NCI-H748 (cell line): ENCODE results near the gene STX18.

Source experiments
- DNase-seq: peaks from one replicate; lab custom pipeline; 2025; ENCODE audit not compliant: unreplicated experiment; lab: John Stamatoyannopoulos, UW

STX18 gene

GRCh38 chr4:4406455-4407298 is 135.2 kb downstream of the STX18 start:
- DNase-seq = no peak

- no peak for DNase-seq
Measured at GRCh38 chr4:4405358-4405962, 136.4 kb downstream of the STX18 start.

GRCh38 chr4:4402966-4403365 is 138.9 kb downstream of the STX18 start:
- DNase-seq = no peak

- no peak for DNase-seq
Measured at GRCh38 chr4:4401036-4401435, 140.8 kb downstream of the STX18 start.

- no peak for DNase-seq
Measured at GRCh38 chr4:4398430-4398829, 143.4 kb downstream of the STX18 start.

DNA sequence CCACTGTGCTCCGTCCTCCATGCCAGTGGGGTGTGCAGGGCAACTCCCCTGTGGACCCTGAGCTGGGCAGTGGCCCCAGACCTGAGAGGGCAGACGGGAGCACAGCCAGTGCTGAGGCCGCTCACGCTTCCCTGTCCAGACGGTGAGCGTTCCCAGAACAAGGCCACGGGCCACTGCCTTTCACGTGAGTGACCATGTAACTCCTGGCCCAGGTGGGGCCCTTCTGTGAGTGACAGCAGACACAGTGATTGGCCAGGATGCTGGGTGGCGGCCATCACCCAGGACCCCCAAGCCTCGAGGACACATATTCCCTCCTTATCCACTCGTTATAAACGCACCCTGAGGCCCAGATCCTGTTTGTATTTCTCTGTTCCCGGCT is 144.4 kb downstream of the STX18 start:
- DNase-seq = no peak

DNA sequence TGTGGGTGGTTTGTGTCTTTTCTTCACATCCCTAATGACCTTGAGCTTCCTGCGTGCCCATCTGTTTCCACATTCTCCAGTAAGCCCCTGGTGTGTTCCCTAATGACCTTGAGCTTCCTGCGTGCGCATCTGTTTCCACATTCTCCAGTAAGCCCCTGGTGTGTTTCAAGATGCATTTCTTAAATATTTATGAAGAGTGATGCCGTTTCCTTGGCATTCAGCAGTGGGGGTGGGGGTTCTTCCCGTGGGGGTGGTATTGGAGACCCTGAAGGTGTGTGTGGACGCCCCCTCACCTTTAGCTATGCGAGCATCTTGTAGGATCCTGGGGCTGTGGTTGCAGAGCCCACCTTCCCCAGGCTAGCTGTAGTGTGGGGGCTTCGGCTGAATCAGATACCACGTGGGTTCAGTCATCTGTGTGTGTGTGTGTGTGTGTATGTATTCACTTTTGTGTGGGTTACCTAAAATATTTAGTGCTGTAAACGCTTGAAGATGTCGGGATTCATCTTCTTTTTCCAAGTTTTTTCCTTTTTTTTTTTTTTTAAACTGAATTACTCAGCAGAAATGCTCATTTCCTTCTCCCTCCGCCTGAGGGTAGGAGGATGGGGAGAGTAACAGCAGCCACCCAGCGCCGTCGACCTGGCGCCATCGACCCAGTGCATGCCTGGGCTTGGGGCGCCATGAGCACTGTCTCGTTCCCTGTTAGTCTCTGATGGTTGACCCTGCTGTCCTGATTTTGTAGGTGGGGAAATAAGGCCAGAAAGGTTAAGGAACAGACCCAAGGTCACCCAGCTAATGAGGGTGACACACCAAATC is 145.0 kb downstream of the STX18 start:
- no peak for DNase-seq

- DNase-seq = peak; percentile 31
Measured at GRCh38 chr4:4395849-4396627, 145.8 kb downstream of the STX18 start.

- DNase-seq = no peak
Measured at GRCh38 chr4:4395371-4395770, 146.5 kb downstream of the STX18 start.

DNA sequence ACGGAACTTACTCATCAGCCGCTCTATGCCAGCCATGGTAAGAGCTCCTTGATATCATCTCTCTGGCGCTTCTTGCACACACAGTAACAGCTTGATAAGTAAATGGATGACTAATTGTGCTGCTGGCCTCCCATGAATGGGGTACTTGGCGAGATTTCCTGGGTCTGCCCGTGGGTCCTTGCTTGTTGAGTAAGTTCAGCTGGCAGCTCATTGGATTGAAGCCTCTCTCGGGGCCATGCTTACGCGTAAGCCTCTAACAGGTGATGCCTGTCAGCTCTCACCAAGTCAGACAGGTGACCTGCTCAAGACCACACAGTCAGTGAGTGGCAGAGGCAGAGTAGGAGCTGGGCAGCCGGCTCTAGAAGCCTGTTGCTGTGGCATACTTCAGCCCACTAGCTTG is 147.2 kb downstream of the STX18 start:
- no peak for DNase-seq

GRCh38 chr4:4392501-4393183 is 149.2 kb downstream of the STX18 start:
- no peak for DNase-seq

DNA sequence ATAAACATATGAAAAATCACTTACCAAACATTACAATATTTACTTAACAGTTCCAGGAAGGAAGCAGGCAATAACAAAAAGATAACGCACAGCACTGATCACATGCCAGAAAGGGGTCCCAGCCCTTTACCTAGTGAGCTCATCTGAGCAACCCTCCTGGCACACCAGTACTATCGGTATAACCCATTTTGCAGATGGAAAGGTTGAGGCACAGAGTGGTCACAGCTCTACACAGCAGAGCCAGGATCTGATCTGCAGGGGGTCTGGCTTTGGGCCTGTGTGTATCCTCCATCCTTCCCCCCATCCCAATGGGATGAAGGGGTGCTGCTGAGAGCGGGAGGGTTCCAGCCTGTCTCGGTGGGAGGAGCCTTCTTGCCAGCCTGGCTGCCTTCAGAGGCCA is 150.0 kb downstream of the STX18 start:
- DNase-seq = no peak

GRCh38 chr4:4390515-4391240 is 151.2 kb downstream of the STX18 start:
- DNase-seq = no peak

GRCh38 chr4:4390046-4390445 is 151.8 kb downstream of the STX18 start:
- DNase-seq = no peak

GRCh38 chr4:4388836-4389575 is 152.8 kb downstream of the STX18 start:
- no peak for DNase-seq

DNA sequence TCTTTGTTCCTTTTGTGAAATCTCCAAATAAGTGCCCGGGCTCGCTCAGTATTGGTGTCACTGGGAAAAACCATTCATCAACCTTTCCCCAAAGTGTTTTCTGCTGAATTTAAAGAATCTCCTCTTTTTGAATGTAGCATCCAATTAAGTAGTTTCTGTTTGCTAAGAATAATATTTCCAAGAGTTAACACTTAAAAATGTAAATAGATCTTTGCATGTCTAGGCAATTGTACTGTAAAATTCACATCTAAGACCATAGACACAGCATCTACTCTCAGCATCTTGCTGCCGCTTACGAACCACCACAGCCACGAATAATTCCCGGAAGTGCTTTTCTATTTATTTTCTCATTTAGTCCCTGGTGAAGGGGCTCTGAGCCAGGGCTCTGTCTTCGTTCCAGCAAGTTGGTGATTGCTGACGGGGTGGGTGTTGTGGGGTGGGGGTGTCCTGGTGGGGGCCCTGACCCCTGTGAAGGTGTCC is 153.5 kb downstream of the STX18 start:
- no peak for DNase-seq

GRCh38 chr4:4387531-4388310 is 154.1 kb downstream of the STX18 start:
- DNase-seq = peak; percentile 17

DNA sequence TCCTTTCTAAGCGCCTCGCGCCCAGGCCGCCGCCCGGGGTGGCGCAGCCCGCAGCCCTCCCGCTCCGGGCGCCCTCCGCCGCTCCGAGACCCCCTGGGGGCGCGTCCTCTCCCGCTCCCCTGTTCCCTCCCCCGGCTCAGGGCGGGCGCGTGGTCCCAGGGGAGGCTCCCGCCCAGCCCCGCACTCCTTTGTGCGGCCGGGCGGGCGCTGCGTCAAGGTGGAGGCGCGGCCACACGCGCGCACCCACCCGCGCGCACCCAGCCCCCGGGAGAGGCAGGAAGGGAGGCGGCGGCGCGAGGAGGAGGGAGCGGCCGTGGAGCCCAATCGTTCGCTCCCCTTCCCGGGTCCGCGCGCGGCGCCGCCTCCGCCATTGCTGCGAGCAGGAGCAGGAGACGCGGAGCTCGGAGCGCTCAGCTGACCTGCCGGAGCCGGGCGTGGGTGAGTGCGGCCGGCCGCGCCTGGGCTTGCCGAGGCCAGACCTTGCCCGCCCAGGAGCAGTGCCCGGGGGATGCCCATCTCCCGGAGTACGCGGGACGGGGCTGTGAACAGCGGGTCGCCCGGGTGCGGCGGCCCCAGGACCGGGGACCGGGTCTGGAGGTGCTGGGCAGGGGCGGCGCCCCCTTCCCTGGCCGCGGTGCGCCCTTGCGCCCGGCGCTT is 155.0 kb downstream of the STX18 start, which contains the start of gene NSG1:
NSG1 (plus strand) TSS at position 367 of the 657 bp plus-strand sequence. CDS start 528 bp downstream, outside the sequence.
- DNase-seq = peak; percentile 33
